GM18526 (cell line): ENCODE measurements around the gene MITF.

ENCODE experiments used
- POLR2A ChIP-seq: IDR thresholded peaks from 3 replicates; pipeline ENCODE4 v1.6.1; 2011; ENCODE audit not compliant: insufficient read length; ENCODE audit errors: extremely low read depth

The MITF gene, protein sequence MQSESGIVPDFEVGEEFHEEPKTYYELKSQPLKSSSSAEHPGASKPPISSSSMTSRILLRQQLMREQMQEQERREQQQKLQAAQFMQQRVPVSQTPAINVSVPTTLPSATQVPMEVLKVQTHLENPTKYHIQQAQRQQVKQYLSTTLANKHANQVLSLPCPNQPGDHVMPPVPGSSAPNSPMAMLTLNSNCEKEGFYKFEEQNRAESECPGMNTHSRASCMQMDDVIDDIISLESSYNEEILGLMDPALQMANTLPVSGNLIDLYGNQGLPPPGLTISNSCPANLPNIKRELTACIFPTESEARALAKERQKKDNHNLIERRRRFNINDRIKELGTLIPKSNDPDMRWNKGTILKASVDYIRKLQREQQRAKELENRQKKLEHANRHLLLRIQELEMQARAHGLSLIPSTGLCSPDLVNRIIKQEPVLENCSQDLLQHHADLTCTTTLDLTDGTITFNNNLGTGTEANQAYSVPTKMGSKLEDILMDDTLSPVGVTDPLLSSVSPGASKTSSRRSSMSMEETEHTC

DNA sequence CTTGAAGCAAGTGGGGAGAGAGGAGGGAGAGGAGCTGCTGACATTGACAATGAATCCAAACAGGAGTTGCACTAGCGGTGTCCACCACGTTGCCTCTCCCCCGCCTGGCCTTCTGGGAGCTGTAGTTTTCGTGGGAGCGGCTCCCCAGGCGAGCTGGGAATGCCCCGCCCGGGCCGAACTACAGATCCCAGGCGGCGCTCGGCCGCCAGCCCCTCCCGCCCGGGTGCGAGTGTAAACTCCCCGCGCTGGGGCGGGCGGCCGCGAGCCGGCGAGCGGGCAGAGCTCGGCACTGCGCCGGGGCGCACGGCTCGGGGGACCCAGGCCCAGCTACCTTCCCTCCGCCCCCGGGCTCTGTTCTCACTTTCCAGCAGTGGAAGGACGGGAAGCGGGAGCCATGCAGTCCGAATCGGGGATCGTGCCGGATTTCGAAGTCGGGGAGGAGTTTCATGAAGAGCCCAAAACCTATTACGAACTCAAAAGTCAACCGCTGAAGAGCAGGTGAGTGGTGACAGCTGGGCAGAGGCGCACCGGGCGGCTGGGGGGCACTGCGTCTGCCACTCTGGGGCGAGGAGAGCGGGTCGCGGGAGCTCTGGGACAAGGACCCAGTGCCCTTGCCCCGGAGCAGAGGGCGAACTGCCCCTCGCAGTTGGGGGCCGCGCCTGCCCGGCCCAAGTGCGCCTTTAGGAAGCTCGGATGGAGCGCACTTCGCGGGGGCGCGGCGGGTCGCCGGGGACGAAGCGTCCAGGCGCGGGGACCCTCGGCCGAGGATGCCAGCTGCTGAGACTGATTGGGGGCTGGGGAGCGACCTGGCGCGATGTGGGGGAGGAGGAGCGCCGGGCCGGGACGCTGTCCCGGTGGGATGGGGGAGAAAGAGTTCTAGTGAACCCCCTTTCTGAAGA is at the start of gene MITF:
TSS of gene MITF (plus strand) at position 261 of the 899 bp plus-strand sequence. CDS start at position 395, 134 bp downstream.
- TF ChIP-seq POLR2A, result no peak

DNA sequence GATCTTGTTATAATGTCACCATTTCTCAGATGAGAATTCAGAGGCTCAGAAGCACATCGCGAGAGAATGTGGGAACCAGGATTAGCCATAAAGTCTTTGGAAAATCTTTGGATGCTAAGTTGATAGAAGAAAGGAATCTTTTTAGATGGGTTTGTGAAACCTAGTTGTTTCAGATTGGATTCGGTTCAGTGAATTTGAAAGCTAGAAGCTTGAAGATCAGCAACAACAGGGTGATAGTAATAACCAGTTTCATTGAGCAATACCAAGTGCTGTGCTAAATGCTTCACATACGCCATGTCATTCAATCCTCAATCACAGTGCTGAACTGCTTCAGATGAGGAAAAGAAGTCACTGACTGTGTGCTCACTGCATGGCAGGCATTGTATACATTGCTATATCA is 47.4 kb upstream of the MITF start:
- no peak for TF ChIP-seq POLR2A

DNA sequence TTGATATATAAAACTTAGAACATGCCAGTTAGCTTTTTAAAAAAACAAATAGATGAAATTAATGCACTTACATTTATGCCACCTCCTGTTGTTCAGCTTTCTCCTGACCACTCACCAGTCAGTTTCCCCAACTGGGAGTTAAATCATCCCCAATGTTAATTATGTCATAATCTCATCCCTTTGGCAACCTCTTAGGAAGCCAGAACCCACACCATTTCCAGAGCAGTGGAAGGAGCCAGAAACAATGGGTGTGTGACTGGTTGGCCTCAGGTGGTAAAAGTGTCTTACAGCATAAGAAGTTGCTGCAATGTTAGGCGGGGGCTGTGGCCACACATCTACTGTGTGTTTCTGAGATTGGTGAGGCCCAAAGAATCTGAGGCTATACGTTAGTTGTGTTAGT is 46.5 kb upstream of the MITF start:
- TF ChIP-seq POLR2A, result no peak

DNA sequence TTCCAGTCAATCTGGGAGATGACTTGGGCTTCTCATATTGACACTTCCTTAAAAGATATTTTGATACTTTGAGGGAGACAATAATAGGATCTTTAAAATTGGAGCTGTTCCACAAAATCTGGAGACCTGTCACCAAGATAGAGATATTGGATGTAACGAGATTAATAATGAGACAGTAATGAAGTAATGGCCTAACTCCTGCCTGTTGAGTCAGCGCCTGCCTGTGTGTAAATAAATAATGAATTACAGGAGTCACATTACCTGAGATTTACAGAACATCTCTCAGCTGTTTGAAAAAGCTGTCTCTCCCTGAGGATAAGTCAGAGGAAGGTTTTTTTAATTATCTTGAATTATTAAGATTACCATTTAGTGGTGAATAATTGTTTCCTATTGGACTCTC is 43.8 kb upstream of the MITF start:
- TF ChIP-seq POLR2A, result no peak

DNA sequence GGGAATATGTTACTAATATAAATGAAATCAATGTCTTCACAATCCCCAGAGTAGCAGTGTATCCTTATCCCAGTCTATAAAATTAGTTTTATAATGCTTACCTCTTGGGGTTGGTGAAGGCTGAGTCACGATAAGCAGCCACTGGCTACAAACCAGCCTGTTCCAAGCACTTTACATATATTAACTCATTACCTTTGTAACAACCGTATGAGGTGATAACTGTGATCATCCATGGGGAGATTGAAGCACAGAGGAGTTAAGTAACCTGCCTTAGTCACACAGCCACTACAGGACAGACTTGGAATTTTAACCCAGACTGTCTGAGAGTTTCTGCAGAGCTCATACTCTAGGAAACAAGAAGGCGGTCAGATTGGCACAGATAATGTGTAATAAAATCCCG is 43.3 kb upstream of the MITF start:
- TF ChIP-seq POLR2A, result no peak

DNA sequence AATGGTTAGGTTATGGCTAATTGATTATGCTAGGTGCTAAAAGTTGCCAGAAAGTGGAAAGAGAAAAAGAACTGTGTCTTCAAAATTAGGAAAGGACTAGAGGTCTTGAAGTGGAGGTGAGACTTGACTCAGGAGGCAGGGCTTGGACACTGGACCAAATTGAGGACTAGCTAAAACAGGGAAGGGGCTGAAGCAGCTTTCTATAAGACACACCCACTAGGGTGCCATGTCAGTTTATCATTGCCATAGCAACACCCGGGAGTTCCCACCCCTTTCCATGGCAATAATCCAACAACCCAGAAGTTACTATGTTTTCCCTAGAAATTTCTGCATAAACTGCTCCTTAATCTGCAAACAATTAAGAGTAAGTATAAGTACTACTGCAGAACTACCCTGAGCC is 42.9 kb upstream of the MITF start:
- TF ChIP-seq POLR2A, result no peak

DNA sequence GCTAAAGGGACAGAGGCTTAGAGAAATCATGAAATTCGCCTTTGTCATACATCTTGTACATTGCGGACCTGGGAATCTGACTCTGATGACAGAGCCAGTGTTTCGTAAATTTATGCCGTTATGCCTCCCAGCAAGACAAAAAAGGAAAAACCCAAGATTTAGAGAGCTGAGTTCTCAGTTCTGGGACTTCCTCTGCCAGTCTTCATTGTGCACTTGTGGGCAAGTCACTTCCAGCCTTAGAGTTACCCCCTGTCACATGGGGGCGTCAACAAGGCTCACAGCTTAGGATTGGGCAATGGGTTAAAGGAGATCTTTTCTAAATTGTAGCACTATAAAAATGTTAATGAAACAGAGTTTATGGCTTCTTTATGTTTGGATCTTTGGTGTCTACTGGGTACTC is 41.9 kb upstream of the MITF start:
- no peak for TF ChIP-seq POLR2A

DNA sequence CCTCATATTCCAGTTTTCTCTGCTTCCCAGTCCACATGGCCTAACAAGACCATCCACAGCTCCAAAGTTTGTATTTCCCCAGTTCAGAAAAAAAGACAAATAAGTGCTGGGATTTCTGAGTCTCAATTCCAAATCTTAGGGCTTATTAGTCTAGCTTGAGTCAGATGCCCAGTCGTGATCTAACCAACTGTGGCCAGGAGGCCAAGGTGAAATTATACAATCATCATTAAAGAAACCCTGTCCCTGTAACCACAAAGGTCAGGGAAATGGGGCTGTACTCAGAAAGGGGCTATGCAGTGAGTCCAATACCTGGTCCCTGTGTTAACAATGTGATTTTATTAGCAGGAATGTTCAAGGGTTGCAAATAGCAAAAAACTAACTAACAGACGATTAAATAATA is 40.5 kb upstream of the MITF start:
- no peak for TF ChIP-seq POLR2A

DNA sequence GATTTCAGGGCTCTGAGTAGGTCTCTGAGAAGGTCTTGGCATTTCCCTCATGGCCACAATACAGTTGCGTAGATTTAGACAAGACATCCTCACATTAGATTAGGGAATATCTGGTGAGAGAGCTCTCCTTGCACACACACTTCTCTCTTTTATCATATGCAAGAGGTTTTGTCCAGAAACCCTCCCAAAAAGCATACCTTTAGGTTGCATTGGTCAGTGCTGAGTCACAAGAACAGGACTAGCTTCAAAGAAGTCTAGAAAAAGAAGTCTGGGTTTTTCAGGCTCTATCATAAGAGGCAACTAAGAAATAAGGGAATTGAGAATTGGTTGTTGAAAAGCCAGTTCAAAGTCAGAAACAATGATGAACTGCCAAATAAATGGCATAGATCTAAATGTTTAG is 40.1 kb upstream of the MITF start:
- no peak for TF ChIP-seq POLR2A

DNA sequence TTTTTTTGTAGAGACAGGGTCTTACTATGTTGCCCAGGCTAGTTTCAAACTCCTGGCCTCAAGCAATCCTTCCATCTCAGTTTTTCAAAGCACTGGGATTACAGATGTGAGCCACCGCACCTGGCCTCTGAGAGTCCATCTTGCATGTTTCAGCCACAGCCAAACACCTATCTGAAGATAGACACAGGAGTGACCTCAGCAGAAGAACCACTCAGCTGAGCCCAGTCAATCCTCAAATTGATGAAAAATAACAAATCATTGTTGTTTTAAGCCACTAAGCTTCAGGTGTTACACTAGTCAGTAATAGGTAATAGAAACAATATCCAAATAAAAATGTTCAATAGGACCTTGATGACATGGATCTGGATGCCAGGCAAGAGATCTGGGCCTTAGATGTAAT is 38.3 kb upstream of the MITF start:
- no peak for TF ChIP-seq POLR2A

DNA sequence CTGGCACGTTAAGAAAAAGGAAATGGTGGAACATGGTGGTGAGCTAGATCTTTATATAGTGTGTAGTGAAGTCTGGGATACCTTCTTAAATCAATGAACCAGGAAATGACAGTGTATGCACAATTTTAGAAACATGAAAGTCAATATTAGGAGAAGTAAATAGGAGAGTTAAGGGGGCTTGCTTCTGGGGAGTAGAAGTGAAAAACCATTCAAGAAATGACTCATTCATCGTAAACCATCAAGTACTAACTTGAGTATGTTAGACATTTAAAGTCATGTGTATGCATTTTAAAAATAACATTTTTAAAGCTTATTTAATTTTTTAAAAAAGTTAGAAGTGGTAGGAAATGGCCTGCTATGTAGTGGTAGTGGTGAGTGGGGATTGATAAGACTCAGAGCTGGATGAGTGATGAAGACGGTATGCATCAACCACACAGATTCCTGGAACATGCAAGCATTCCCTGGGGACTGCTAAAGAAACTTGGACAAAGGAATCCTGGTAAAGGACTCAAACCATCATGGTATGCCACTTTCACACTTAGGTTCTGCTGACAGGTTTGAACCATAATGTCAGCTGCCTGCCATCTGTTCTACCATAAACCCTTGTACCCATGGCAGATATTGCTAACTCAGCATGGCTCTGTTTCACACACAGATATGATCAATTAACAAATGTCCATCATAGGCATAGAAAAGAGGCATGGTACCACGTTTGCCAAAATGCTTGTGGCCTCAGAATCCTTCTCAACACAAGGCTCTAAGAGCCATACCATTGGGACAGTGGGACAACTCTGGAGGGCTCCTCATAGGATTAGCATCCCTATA is 28.9 kb upstream of the MITF start:
- no peak for TF ChIP-seq POLR2A

DNA sequence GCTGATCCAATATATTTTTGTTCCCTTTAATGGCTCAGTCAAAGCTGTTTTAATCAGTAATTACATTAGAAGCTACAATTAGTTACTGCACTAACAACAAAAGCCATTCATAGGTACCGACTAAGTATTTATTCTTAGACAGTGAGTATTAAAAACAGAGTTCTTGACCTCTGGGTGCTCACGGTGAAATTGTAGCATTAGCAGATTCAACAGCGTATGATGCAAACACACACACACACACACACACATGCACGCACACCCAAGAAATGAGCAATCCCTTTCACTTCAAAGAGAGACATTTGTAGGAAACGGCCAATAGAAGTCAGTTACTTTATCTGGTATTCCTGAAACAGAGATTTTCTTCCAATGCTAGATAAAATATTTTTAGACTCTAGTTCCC is 27.0 kb upstream of the MITF start:
- TF ChIP-seq POLR2A, result no peak

DNA sequence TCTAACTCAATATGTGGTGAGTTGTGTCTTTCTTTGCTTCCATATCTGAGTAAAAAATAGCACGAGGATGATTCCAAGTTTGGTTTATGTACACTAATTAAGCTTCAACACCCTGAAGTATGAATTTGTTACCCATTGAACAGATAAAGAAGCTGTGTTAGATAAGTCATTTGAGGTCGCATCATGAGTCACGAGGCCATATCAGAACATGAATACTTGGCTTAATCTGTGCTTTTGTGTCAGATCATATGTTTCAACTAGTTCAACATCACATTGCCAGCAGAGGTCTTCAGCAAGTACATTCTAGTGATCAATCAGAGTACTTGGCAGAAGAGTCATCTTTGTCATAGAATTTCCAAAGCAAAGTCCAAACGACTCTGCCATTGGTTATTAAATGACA is 26.3 kb upstream of the MITF start:
- TF ChIP-seq POLR2A, result no peak

DNA sequence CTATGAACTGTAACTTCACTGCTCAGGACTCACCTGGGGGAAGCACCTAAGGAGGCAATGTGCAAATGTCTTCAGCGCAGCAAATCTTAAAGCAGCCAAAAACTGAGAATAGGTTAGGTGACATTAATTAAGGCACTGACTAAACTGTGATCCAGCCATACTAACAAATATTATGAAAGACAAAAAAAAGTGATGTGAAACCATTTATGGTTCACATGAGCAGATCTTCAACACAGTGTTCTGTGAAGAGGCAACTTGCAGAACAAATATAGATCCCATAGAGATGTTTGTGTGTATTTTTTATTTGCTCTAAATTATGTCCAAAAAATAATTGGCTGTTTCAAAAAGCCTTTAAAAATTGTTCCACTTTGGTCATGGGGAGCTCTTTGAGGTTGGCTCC is 24.1 kb upstream of the MITF start:
- no peak for TF ChIP-seq POLR2A

DNA sequence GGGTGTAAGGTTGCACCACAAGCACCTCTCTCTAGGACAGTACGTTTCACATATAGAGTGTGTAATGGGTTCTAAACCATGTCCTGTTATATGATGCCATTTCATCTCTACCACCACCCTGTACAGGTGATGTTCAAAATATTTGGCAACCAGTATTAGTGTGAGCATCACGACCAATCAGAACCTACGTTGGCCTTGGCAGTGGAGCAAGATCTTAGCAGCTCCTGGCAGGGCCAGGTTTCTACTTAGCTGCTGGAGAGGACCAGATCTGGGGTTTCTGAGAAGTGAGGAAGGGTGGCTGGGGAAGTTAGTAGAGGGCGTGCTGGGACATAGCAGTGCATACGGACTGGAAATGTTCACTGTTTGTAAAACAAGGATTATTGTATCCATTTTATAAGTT is 23.1 kb upstream of the MITF start:
- no peak for TF ChIP-seq POLR2A
